CD4-positive, alpha-beta T cell treated with Interleukin-4 for 1 hour (primary cell): ENCODE measurements around the gene MRPL40.

ENCODE experiments used
- DNase-seq, 2 donors: peaks; one replicate each; pipeline ENCODE4 v3.0.0-alpha.2; 2020 to 2022

MRPL40 gene

DNA sequence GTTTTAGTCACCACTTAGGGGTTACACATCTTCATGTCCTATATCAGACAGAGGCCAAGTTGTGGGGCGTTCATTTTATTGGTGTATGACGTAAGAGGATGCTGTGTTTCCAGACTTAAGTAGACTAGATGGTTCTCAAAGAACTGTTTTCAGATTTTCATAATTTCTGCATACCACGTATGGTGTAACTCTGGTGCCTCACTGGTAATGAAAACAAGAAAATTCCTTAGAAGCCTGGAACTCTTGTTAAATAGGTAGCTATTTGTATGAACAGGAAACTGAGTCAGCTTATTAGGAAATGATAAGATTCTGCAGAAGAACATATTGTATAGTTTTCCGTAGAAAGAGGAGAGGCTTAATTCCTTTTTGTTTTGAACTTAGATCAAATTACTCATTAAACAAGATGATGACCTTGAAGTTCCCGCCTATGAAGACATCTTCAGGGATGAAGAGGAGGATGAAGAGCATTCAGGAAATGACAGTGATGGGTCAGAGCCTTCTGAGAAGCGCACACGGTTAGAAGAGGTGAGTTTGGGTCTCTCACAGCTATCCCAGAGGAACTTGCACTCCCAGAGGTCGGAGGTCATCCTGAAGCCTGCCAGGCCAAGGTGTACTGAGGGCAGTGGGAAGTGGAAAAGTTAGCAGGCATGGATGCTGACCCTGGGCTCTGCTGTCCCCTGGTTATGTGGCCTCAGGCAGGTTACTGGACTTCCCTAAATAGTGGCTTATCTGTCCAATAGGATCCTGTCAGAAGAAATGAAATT, 51.3 kb downstream of the MRPL40 start:
- no peak for DNase-seq
